Uterus (tissue), 2 donors: ENCODE results near the gene IL32.

Experiments used
- CTCF ChIP-seq, 4 experiments: fragments of 200-600 bp in 2 of 4; fragments of 450-650 bp in 2 of 4; sonication (generic) in 2 of 4; IDR thresholded peaks; one replicate each; pipeline ENCODE4 v1.5.1; 2016 to 2019; ENCODE audit warnings: antibody characterized with exemption in 4 of 4, mild to moderate bottlenecking in 2 of 4, moderate library complexity in 1 of 4
- POLR2A ChIP-seq, 2 donors: fragments of 450-650 bp; IDR thresholded peaks; one replicate each; pipeline ENCODE4 v1.6.1; 2016; ENCODE audit warnings: antibody characterized with exemption in 2 of 2, mild to moderate bottlenecking in 1 of 2, moderate library complexity in 1 of 2

- TF ChIP-seq CTCF (IDR thresholded peaks at IDR 0.05) (peak; percentile 78 to 98 (median 98)), POLR2A (IDR thresholded peaks at IDR 0.05) (peak in 1 of 2 donors; percentile 51)
Observed at GRCh38 chr16:3059041-3059722, 6.3 kb upstream of the IL32 start.
